ENCODE results near the gene PYGB.
"Not testable (repeated sequence)": the region's sequence is repeated elsewhere in the genome, so short reads cannot be mapped to it uniquely, and the experiment has no call there.

Gene PYGB

DNA sequence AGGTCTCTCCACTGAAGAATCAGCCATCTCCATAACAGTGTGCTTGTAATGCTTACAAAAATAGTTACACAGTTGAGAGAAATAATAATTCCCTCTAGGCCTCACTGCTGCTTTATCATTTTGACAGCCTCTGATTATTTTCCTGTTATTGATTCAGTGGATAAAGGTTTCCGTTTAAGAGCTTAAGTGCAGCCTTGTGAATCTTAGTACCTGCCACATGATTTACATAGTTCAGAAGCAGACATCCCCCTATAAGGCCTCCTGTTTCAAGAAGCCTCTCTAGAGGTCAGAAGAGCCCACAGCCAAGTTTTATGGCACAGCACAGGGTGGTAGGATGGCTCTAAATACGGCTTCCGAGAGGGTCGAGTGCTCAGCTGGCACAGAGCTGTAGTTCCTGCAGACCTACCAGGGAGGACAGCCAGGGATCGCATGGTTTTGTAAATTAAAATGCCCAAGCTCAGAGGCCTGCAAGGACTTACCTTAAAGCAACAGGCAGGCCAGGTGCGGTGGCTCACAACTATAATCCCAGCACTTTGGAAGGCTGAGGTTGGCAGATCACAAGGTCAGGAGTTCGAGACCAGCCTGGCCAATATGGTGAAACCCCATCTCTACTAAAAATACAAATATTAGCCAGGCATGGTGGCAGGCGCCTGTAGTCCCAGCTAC is 17.6 kb upstream of the PYGB start:
- DNase-seq (ENCODE audit: low spot score), result no peak

DNA sequence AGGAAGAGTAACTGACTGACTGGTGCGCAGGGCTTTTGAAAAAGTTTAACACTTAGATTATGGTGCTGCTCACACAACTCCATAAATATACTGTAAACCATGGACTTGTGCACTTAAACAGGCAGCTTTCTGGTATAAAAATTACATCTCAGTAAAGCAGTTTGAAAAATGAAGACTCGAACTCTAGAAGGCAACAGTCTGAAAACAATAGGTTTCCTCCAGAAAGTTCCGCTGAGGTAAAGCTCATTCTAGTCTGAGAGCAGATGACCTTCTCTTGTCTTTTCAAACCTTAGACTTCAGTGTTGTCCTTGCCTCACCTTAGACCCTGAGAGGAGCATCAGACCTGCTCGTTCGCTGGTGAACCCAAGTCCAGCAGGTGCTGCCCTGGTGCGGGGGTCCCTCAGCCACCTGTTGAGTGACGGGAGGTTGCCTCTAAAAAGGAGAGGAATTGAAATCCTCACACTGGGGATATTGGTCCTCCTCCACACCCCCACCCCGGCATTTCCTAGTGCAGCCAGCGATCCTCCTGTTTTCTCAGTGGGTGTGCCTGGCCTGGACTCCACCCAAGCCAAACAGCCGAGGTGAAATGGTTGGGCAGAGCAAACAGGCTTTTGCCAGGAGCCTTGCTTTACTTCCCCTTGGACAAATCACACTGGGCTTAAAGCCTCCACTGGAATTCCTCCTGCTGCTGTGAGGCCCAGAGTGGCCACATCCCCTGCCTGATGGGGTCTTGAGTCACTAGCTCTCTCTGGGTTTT is 14.7 kb upstream of the PYGB start:
- no peak for DNase-seq (ENCODE audit: low spot score)

DNA sequence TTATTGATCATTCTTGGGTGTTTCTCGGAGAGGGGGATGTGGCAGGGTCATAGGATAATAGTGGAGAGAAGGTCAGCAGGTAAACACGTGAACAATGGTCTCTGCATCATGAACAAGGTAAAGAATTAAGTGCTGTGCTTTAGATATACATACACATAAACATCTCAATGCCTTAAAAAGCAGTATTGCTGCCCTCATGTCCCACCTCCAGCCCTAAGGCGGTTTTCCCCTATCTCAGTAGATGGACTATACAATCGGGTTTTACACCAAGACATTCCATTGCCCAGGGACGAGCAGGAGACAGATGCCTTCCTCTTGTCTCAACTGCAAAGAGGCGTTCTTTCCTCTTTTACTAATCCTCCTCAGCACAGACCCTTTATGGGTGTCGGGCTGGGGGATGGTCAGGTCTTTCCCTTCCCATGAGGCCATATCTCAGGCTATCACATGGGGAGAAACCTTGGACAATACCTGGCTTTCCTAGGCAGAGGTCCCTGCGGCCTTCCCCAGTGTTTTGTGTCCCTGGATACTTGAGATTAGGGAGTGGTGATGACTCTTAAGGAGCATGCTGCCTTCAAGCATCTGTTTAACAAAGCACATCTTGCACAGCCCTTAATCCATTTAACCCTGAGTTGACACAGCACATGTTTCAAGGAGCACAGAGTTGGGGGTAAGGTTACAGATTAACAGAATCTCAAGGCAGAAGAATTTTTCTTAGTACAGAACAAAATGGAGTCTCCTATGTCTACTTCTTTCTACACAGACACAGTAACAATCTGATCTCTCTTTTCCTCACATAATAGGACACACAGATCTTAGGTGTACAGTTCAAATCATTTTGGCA is 13.7 kb upstream of the PYGB start:
- not testable (repeated sequence) for DNase-seq (ENCODE audit: low spot score)

DNA sequence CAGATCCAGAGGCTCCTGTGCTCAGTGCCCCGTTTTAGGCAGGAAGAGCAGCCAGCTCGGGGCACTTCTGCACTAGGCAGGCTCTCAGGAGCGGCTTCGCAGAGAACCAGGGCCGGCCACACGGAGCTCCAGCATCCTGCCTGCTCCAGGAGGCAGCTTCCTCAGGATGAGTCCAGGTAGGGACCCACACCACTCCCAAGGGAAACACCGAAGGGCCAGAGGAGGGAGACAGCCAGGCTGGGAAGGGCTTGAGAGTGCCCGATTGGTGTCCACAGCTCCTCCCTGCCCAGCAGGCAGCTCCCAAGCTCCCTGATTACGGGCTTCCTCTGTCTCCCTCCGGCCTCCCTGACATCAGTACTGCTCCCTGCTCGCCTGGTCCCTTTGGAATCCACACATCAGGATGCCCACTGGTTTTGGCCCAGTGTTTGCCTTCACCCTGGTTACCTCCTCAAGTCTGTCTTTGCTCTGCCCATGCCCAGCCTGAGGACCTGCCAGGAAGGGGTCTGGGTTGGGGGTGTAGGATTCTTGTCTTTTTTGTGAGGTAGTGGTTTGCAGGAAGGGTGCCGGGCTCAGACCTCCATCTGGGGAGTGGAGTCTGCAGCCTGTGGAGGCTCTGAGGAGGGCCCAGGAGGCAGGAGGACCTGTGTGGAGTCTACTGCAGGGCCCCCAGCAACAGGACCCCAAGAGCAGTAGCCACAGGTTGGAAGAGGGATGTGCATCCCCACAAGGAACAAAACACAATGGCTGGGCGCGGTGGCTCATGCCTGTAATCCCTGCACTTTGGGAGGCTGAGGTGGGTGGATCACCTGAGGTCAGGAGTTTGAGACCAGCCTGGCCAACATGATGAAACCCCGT is 11.2 kb upstream of the PYGB start:
- DNase-seq (ENCODE audit: low spot score), result no peak

DNA sequence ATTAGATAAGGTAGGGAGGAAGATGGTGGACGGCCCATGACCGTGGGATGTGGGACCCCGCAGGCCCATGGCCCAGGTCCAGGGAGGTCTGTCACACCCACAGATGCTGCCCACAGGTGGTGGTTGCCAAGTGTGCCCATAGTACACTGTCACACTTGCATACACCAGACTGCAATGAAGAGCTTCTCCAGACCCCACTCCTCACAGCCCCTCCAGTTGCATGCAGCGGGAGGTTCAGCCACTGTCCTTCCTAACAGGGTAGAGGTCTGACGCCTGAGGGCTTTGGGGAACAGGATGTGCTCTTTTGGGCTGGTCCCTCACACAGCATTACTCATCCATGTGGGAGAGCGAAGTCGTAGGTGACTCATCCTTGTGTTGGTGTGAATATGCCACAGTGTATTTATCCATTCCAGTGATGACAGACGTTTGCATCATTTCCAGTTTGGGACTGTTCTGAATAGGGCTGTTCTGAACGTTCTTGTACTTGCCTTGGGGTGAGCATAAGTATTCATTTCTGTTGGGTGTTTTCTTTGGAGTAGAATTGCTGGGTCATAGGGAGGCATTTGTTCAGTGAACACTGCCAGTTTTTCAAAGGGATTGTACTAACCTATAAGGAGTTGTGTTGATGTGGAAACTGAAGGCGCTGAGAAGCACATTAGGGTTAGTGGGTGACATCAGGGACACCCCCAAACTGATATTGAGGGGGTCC is 10.1 kb upstream of the PYGB start:
- peak; percentile 94 for DNase-seq (ENCODE audit: low spot score)

DNA sequence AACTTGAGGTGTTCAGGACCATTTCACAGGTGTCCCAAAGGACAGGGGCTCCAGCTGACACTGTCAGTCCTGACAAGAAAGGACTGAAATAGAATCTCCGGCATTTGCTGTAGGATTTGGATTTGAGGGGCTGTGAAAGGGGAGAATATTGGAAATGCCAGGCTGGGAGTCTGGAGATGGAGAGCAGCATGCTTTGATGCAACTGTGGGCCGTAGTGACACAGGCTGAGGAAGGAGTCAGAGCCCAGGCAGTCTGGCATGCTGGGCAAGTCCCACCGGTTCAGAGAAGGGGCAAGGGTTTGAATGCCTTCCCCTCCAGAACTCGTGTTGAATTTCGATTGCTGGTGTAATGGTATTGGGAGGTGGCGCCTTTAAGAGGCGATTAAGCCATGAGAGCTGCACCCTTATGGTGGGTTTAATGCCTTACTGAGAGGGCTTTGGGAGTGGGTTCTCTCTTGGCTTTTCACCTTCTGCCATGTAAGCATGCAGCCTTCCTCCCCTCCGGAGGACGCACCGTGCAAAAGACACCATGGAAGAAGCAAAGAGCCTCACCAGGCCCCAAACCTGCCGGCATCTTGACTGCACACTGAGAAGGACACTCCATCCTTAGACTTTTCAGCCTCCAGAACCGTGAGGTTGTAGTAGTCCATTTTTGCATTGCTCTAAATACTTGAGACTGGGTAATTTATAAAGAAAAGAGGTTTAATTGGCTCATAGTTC is 9.4 kb upstream of the PYGB start:
- peak; percentile 52 for DNase-seq (ENCODE audit: low spot score)

DNA sequence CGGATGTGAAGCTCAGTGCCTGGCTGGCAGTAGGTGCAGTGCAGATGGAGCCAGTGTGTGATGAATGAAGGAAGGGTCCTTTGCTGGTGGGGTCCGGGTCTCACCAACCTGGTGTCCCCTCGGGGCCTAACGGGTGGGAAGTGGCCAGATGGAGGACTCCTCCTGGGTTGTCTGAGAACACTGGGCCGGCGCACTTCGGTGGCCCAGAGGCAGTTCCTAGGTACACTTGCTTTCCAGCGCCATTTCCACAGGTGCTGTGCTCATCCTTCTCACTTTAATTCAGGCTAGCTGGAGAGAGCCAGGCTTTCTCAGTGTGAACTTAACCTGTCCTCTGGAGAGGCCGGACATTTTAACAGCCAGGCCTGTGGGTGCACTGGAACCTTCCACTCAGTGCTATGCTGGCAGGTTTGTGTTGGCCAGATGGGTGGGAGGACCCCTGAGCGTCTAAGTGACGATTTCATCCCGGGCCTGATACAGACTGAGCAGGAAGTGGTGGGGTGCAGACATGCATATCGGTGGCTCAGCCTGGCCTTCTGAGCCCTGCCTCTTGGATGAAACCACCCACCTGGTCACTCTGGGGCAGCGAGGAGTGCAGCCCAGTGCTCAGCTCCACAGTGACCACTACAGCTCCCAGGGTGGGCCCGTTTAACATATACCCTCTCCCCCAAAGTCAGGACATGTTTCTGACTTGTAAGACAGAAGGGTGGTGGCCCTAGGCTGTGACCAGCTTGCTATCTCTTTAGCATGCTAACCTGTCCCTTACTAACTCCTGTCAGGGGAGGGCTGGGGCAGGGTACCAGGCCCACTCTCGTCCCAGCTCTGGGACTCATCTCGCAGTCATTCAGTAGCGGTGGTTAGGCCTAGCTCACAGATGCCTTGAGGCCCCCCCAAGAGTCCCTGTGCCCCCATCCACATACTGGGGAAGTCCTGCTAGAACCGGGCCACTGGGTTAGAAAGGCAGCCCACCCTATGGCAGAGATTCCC is 8.2 kb upstream of the PYGB start:
- DNase-seq (ENCODE audit: low spot score), result no peak

DNA sequence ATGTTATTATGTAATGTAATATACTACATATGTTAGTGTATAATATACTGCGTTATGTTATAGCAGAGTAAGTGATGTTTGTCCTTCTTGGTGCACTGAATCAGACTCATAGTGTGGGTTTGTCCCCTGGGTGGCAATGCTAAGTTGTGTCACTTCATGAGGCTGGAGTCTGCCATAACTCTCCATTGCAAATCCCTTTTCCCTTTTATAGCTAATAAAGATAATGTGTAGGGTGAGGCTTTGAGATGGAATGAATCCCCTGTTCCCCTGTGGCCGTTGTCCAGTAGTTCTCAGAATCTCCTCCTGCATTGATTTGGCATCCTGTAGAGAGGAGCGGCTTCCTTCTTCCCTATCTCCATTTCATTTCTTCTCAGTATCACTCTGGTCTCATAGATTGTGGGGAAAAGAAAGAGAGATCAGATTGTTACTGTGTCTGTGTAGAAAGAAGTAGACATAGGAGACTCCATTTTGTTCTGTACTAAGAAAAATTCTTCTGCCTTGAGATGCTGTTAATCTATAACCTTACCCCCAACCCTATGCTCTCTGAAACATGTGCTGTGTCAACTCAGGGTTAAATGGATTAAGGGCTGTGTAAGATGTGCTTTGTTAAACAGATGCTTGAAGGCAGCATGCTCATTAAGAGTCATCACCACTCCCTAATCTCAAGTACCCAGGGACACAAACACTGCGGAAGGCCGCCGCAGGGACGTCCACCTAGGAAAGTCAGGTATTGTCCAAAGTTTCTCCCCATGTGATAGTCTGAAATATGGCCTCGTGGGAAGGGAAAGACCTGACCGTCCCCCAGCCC is 6.8 kb upstream of the PYGB start:
- DNase-seq (ENCODE audit: low spot score), result not testable (repeated sequence)

DNA sequence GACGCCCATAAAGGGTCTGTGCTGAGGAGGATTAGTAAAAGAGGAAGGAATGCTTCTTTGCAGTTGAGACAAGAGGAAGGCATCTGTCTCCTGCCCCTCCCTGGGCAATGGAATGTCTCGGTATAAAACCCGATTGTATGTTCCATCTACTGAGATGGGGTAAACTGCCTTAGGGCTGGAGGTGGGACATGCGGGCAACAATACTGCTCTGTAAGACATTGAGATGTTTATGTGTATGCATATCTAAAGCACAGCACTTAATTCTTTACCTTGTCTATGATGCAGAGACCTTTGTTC is 6.3 kb upstream of the PYGB start:
- DNase-seq (ENCODE audit: low spot score), result not testable (repeated sequence)

DNA sequence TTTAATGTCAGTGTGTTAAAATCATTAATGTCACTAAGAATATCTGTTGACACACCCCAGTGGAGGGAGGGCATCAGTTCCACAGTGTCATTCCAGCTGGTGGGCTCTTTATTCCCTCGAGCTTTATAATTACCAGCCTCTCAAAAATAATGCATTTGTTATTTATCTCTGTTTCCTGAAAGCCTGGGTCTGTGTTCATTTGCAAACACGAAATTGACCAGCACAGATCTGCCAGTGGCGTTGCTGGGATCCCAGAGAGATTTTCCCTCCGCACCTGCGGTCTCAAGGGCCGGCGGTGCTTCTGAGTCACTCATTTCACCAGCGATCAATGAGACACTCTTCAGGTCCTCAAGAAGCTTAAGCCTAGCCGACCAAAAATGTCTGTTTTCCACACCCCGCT is 5.7 kb upstream of the PYGB start:
- no peak for DNase-seq (ENCODE audit: low spot score)

DNA sequence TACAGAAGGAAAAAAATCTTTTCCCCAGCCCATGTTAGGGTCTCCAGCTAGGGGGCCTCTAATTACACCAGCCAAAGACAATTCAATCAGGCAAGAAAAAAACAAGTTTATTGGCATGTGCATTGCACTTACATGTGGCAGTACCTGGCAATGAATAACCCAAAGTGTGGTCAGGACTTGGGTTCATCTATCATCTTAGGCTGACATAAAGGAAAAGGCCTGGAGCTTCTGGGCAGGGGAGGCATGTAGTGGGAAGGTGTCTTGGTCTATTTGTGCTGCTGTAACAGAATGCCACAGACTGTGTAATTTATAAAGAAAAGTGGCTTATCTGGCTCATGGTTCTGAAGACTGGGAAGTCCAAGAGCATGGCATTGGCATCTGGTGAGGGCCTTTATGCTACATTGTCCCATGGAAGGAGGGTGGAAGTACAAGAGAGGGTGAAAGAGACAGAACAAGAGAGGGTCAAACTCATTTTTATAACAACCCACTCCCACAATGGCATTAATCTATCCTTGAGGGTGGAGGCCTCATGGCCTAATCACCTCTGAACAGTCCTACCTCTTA is 4.4 kb upstream of the PYGB start:
- no peak for DNase-seq (ENCODE audit: low spot score)

DNA sequence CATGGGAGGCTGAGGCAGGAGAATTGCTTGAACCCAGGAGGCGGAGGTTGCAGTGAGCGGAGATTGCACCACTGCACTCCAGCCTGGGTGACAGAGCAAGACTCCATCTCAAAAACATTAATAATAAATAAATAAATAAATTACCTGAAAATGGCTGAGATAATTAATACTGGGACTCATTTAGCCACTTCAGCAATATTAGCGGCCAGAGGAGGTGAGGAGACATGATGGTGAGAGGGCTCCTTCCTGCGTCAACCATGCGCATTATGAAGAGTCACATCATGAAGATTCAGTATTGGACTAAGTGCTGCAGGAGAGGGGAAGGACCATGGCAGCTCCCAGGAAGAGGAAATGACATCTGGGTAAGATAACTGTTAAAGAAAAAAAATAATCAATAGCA is 2.9 kb upstream of the PYGB start:
- no peak for DNase-seq (ENCODE audit: low spot score)

DNA sequence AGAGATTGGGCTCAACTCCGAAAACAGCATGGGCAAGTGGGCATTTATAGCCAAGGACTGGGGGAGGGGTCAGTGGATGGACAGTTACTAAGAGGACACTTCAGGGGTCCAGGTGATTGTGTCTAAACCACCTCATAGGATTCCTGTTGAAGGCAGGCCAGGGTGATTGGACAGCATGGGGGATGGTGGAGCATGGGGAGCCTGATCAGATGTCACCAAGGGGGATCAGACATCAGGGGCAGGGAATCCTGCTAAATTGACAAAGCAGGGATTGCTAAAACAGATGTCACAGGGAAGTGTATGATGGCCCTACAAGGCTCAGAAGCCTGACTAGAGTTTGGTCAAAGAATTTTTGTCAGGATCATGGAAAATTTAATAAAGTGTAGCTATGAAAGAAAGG is 2.4 kb upstream of the PYGB start:
- DNase-seq (ENCODE audit: low spot score), result no peak

DNA sequence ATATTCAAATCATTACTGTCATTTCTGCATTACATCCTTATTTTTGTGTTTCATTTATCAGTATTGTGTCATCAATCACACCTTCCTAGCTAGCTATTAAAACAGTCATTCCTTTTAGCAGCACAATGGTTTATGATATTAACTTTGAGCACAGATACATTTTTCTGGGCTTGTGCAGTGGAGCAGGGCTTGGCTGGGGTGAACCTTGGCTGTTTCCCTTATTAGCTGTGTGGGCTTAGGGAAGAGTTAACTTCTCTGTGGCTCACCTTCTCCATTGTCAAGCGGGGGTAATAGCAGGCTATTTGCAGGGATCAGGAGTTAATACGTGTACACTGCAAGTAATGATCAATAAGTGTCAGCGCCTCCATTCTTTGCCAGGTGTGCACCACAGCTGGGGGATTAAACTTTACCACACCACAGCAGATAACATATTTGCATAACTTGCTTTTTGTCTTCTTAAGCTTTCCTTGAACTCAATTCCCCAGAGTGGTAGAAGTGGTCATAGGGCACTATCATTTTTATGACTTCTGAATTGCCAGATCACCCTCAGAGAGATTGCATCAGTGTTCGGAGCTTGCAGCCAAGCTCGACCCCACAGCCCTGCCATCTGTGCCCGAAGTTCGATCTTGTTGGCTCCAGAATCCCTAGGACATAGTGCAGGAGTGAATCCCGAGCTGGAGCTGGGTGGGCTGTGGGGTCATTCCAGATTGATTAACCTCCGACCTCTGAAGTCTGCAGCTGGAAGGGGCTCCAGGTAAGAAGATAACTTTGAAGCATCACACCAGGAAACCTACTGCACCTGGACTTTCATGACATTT is 1.5 kb upstream of the PYGB start:
- no peak for DNase-seq (ENCODE audit: low spot score)

DNA sequence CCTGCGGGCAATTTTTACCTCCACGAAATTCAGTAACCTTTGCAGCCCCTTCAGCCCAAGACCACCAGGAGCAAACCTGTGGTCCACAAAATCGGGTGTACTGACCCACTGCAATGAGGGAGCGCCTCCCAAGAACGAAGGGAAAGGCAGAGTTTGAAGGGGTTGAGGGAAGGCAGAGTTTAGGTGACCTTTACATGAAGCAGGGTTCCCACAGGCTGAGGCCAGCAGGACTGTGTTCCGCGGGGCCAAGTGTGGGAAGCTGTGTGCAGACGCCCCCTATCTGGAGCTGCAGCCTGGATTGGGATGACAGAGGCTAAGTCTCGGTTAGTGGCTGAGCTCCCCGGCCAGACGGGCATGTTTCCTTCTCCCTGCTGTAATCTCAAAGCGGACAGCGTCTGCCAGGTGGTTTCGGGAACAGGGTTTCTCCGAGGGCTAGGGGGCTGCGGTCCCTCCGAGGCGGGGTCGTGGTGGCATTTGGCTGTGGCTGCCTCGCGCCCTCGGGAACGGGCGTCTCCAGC is 826 bp upstream of the PYGB start:
- peak; percentile 71 for DNase-seq (ENCODE audit: low spot score)

DNA sequence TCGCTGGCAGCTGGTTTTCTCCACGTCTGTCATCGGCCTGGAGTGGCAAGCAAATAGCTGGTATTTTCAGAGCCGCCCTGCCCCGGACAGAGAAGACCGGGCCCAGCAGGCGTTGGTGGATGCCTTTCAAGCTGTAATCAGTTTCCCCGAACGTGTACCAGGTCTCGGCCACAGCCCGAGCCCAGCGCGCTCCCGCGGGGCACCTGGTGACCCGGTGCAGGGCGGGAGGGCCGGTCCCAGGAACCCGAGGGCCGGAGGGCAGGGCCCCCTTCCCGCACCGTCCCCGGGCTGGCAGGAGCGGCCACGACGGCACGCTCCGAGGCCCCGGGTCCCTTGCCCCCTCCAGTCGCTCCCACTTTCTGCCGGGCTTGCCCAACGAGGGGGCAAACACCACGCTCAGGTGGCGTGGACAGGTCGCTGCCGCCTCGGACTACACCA is 348 bp upstream of the PYGB start:
- DNase-seq (ENCODE audit: low spot score), result peak; percentile 51

DNA sequence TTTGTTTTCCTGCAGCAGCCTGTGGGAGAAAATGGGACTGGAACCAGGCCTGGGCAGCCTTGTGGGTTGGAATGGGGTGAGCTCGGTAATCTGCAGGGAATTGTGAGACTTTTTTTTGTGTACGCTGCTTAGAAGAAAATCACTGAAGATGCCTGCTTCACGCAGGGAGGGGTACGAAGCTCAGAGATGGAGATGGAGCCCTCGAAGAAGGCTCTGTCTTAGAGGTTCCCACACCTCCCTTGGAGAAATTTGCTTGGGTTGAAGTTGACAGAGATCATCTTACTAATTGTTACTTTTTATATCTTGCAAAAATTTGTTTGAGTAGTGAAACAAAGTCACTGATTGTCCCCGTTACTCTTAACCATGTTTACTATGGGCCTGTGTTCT is 894 bp downstream of the PYGB start:
- DNase-seq (ENCODE audit: low spot score), result no peak
